CD4-positive, alpha-beta T cell treated with Interleukin-6 at 100 ng/mL for 8 hours (primary cell): ENCODE results near the gene TNRC6A.
"Not testable (repeated sequence)": the region's sequence is repeated elsewhere in the genome, so short reads cannot be mapped to it uniquely, and the experiment has no call there.

Source experiments
- DNase-seq: peaks from one replicate; pipeline ENCODE4 v3.0.0-alpha.2; 2020; ENCODE audit warnings: mixed read lengths, low spot score

Gene TNRC6A

GRCh38 chr16:24845726-24846547 is 116.5 kb downstream of the TNRC6A start, which contains the start of gene SLC5A11:
Gene SLC5A11 (plus strand): TSS chr16:24845963. CDS start chr16:24858644, 12,681 bp downstream.
- DNase-seq = no peak

GRCh38 chr16:24846548-24847357 is 117.3 kb downstream of the TNRC6A start:
- DNase-seq = no peak

GRCh38 chr16:24847358-24847664 is 117.9 kb downstream of the TNRC6A start:
- DNase-seq = no peak

- no peak for DNase-seq
These were observed 118.6 kb downstream of the TNRC6A start for GRCh38 chr16:24848065-24848464.

GRCh38 chr16:24849641-24850040 is 120.2 kb downstream of the TNRC6A start:
- DNase-seq = no peak

GRCh38 chr16:24850289-24850938 is 121.0 kb downstream of the TNRC6A start:
- DNase-seq = no peak

GRCh38 chr16:24851700-24852099 is 122.2 kb downstream of the TNRC6A start:
- DNase-seq = no peak

GRCh38 chr16:24852281-24852721 is 122.8 kb downstream of the TNRC6A start:
- no peak for DNase-seq

- DNase-seq = no peak
These were observed 123.8 kb downstream of the TNRC6A start for GRCh38 chr16:24853169-24853824.

- DNase-seq = no peak
These were observed 124.4 kb downstream of the TNRC6A start for GRCh38 chr16:24853830-24854229.

- no peak for DNase-seq
These were observed 125.2 kb downstream of the TNRC6A start for GRCh38 chr16:24854607-24855171.

- DNase-seq = no peak
These were observed 126.2 kb downstream of the TNRC6A start for GRCh38 chr16:24855678-24856077.

- DNase-seq = not testable (repeated sequence)
These were observed 127.4 kb downstream of the TNRC6A start for GRCh38 chr16:24856871-24857270.

GRCh38 chr16:24858219-24859041 is 129.0 kb downstream of the TNRC6A start:
- no peak for DNase-seq

- DNase-seq = no peak
These were observed 132.0 kb downstream of the TNRC6A start for GRCh38 chr16:24861461-24861860.

- no peak for DNase-seq
These were observed 134.4 kb downstream of the TNRC6A start for GRCh38 chr16:24863582-24864437.

GRCh38 chr16:24869033-24869432 is 139.6 kb downstream of the TNRC6A start:
- DNase-seq = no peak

- no peak for DNase-seq
These were observed 142.4 kb downstream of the TNRC6A start for GRCh38 chr16:24871891-24872290.

GRCh38 chr16:24873028-24873427 is 143.6 kb downstream of the TNRC6A start:
- DNase-seq = no peak

- no peak for DNase-seq
These were observed 146.0 kb downstream of the TNRC6A start for GRCh38 chr16:24875466-24875865.
